GM18511 (cell line): ENCODE data around the gene TRIM4.
"Not testable (repeated sequence)": the region's sequence is repeated elsewhere in the genome, so short reads cannot be mapped to it uniquely, and the experiment has no call there.

Source experiments
- ATAC-seq: cut with Tn5 transposase; IDR thresholded peaks from one replicate; pipeline ENCODE4 v1.9.1; 2021; ENCODE audit warnings: mild to moderate bottlenecking, moderate library complexity; ENCODE audit not compliant: unreplicated experiment

The TRIM4 gene

DNA sequence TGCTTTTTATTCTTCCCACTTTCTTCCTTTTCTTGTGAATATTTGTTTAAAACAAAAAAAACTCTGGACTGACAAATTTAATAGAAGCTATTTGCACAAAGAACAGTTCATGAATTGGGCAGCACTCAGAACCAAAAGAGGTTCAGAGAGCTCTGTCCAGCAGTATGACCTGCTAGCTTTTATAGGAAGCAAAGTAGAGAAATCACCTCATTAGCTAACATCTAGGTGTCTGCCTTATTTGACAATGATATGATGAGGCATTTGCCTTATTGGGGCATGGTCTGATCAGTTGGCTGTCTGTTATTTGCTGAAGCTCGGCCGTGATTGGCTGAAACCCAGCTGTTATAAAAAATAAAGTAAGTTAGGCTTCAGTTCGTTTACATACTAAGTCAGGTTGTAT, 819 bp upstream of the TRIM4 start:
- no peak for ATAC-seq

DNA sequence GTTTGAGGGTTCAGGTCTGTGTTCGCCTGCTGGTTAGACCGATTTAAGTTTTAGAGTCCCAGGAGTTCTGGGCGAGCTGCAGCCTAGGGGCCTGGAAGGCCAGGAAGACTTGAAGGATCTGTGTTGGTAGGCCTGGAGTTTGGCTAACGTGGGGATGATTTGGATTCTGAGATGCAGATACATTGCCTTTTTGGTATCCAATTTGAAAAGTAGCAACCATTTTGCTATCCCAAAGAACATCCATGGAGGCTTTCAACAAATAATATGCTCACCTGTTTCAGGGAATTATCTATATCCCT, 433 bp upstream of the TRIM4 start:
- ATAC-seq: no peak

DNA sequence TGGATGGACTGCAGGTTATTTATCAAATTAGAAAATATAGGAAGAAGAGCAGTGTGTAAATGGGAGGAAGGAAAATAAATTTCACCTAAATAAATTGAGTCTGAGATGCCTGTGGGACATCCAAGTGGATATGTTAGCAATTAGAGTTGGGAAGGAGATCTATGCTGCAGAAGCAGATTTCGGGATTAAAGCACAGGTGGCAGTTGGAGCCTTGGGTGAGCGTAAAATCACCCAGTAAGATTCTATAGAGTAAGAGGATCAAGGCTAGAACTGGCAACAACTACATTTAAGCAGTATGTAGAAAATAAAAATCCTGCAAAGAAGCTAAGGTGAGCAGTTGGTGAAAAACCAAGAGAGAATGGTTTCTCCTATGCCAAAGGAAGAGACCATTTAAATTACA, 8.4 kb downstream of the TRIM4 start:
- ATAC-seq: no peak

DNA sequence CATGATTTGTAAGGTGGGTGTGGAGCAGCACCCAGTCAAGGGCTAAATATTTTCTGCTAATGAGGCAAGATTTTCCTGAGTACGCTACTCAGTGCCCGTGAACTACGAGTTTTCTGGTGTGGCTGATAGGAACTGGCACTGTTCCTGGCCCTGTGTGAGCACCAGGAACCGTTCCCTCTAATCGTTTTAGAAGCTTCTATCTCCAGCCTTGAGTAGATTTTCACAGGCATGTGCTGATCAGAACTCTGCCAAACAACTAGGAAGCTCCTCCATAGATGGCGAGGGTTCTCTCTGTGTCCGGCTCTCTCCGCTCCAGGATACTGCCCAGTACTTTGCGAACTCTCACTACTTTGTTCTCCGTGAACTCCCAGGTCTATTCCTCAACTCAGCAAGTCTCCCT, 17.7 kb downstream of the TRIM4 start:
- ATAC-seq: no peak

DNA sequence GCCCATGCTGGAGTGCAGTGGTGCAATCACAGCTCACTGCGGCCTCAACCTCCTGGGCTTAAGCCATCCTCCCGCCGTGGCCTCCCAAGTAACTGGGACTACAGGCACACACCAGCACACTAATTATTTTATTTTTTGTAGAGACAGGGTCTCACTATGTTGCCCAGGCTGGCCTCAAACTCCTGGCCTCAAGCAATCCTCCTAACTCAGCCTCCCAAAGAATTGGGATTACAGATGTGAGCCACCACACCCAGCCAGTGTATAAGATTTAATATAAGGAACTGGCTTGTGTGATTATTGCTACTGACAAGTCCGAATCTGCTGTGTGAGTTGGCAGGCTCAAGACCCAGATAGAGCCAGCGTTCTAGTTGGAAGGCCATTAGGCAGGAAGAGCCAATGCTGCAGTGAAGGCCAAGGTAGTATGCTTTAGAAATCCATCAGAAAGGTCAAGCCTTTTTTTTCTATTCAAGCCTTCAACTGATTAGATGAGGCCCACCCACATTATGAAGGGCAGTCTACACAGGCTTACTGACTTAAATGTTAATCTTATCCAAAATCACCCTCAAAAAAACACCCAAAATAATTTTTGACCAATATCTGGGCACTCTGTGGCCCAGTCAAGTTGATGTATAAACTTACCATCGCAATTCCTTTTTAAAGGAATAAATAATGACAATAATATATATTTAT, 19.4 kb downstream of the TRIM4 start:
- ATAC-seq: no peak

DNA sequence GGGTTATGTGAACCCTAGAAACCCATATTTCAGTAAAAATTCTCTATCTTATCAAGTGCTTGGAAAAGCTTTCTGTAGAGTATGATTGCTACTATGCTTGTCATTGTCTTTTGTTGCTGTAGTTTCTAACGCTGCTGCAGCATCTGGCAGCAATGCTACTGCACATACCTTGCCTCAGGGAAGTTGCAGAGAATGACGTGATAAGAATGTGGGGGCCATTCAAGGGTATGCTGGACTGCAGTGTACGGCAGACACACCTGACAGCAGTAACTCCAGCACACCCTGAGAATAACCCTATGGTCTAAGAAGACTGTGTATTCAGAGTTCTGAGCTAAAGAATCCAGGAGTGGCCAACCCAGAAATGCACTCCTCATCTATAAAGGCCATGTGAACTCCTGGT, 20.5 kb downstream of the TRIM4 start:
- ATAC-seq: no peak

DNA sequence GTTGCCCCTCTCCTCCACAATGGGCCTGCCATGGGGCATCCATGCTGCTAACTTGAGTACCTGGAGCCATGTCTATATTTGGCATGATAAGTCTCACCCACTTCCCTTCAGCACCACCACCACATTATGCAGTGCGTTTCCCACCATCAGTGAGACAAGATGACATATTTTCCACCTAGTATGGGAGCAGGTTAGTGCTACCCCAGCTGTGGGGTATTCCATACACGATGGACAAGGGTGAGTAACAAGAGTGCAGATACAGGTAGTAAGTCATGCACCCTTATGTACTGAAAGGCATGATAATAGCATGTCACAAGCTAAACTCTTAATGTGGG, 21.3 kb downstream of the TRIM4 start:
- ATAC-seq: no peak

DNA sequence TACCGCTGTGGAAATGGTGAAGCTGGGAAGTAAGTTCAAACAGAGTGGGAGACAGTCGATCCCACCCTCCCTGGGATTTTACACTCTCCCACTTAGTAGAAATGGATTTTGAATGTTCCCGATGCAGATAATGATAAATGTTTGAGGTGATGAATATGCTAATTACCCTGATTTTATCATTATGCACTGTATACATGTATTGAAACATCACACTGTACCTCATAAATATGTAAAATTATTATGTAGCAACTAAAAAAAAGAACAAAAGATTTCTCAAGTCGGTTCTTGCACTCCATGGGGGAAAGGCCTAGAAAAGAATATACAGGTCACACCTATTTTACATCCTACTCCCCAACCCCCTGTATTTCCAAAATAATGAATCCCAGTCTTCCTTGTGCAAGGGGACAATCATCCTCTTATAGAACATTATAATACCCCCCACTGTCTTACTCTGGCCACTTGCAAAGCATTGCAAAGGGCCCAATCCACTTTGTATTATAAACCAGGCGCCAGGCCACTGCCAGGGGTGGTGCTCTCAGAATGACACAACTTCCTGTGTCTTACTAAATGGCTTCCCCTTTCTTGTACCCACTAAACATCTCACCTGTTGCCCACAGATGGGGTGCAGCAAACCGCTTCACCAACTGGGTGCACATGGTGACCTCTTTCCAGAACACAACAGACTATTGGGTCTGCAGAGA, 21.9 kb downstream of the TRIM4 start:
- no peak for ATAC-seq

DNA sequence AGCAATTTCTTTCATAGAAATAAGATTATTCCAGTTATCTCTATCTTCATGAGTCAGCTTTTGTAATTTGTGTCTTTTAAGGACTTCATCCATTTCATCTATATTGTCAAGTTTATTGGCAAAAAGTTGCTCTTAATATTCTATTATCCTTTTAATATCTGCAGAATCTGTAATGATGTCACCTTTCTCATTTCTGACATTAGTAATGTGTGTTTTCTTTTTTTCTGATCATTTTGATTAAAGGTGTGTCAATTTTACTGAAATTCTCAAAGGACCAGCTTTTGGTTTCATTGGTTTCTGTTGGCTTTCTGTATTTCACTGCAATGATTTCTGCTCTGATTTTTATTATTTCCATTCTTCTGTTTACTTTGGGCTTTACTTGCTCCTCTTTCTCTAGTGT, 24.6 kb downstream of the TRIM4 start:
- ATAC-seq: no peak

DNA sequence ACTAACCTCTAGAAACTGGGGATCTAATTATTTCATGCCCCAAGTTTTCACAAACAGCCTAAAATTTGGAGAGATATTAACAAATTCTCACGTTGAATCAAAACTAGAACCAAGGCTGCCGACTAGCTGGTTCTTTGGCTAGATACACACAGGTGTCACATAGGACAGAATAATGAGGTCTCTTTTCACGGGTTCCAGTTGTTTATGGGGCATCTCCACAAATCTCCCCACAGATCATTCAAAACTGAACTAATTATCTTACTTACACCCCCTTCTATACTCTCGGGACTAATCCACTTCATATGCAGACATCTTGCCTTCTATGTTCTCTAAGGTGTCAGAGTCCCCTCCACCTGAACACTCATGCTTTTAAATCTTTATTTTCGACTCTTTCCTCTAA, 26.1 kb downstream of the TRIM4 start:
- ATAC-seq: no peak

DNA sequence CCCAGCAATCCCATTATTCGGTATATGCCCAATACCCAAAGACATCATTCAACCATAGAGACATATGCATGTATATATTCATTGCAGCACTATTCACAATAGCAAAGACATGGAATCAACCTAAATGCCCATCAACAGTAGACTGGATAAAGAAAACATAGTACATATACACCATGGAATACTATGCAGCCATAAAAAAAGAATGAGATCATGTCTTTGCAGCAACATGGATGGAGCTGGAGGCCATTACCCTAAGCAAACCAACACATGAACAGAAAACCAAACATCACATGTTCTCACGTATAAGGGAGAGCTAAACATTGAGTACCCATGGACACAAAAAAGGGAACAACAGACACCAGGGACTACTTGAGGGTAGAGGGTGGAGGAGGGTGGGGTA, 29.0 kb downstream of the TRIM4 start:
- ATAC-seq: not testable (repeated sequence)

DNA sequence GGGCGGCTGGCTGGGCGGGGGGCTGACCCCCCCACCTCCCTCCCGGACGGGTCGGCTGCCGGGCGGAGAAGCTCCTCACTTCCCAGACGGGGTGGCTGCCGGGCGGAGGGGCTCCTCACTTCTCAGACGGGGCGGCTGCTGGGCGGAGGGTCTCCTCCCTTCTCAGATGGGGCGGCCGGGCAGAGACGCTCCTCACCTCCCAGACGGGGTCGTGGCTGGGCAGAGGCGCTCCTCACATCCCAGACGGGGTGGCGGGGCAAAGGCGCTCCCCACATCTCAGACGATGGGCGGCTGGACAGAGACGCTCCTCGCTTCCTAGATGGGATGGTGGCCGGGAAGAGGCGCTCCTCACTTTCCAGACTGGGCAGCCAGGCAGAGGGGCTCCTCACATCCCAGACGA, 31.0 kb downstream of the TRIM4 start:
- not testable (repeated sequence) for ATAC-seq

DNA sequence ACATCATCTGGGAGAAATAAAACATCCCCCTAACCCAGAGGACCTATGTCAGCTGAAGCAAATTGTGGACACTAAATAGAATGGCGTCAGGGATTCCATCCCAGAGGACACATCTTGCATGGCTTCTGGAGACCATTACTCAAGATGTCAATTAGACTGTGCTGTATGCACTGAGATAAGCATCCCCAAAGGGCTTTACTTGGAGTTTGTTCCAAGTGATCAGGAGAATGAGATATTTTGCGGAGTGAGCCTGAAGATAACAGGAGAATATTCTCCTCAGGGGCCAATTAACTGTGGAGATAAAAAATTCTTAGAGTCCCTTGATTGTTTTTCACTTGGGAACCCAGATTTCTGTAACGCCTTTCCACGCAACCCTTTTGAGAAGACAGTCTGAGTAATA, 38.0 kb downstream of the TRIM4 start:
- ATAC-seq: no peak

DNA sequence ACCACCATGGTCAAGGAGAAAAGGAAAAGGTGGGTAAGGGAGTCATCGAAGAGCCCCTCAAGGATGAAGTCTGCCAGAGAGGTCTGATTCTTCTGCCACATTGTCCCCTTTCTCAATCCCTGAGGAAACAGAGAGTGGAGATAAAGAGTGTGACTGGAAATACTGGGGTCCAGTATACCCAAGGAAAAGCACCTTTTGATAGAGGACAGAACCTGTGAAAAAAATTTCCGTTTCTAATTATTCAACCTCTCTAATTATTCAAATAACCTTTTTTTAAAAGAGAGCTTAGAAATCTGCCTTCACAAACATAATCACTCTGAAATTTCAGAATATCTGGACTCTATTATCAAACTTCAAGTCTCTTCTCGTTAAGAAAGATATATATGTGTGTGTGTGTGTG, 42.4 kb downstream of the TRIM4 start, which contains the start of gene OR2AE1:
OR2AE1 (minus strand) TSS at position 101 of the 400 bp plus-strand sequence; CDS start at position 101, 0 bp downstream.
- no peak for ATAC-seq

DNA sequence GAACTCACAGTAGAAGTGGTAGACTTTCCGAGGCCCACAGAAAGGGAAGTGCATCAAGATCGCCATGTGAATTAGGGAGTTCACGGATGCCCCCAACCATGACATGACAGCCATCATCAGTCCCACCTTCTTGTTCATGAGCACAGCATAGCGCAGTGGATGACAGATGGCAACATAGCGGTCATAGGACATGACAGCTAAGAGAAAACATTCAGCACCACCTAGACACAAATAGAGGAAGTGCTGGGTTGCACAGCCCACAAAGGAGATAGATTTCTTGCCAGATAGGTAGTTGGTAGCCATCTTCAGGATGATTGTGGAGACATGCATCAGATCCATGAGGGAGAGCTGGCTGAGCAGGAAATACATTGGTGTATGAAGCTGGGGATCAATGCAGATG, 42.8 kb downstream of the TRIM4 start:
- no peak for ATAC-seq

DNA sequence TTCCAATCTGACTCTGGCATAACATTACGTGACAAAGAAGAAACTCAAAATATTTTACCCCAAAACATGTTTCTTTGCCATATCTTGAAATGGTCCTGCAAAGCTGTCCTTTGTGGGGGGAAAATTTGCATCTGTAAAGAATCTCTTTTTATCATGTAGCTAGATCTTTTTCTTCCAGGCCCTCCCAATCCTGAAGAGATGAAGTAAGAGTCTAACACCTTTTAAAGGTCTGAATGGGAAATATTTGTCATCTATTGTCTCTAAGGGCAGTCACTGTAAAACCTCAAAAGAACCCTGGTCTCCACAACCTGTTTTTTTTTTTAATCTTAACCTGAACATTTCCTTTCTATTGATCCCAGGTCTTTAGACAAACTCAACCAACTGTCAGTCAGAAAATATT, 51.1 kb downstream of the TRIM4 start:
- no peak for ATAC-seq

DNA sequence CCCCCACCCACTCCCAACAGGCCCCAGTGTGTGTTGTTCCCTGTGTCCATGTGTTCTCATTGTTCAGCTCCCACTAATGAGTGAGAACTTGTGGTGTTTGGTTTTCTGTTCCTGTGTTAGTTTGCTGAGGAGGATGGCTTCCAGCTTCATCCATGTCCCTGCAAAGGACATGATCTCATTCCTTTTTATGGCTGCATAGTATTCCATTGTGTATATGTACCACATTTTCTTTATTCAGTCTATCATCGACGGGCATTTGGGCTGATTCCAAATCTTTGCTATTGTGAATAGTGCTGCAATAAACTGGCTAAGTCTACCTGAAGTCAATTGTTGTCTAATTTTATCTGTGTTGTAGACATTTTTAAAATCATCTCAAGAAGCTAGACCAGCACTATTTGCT, 51.9 kb downstream of the TRIM4 start:
- not testable (repeated sequence) for ATAC-seq

DNA sequence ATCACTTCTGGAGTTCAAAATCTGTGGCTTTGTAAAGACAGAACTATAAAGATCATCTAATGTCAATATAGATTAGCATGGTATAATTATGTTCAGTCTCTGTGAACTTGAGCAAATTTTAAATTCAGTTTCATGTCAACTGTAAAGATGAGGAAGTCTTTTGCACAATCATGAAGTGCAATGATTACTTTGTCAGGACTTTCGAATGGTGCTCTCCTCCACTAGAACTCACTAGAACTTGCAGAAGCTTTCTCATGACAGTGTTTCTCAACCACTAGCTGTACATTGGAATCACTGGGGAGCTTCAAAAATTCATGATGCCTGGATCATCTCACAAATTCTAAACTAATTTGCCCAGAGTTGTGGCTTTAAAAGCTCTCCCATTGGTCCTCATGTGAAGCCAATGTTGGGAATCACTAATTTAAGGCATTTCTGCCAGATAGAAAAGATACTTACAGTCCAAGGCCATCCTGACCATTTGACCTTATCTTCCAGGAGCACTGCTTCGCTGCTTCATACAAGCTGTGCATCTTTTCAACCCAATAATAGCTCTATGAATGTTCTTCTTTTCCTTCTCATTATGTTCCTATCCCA, 55.4 kb downstream of the TRIM4 start:
- no peak for ATAC-seq

DNA sequence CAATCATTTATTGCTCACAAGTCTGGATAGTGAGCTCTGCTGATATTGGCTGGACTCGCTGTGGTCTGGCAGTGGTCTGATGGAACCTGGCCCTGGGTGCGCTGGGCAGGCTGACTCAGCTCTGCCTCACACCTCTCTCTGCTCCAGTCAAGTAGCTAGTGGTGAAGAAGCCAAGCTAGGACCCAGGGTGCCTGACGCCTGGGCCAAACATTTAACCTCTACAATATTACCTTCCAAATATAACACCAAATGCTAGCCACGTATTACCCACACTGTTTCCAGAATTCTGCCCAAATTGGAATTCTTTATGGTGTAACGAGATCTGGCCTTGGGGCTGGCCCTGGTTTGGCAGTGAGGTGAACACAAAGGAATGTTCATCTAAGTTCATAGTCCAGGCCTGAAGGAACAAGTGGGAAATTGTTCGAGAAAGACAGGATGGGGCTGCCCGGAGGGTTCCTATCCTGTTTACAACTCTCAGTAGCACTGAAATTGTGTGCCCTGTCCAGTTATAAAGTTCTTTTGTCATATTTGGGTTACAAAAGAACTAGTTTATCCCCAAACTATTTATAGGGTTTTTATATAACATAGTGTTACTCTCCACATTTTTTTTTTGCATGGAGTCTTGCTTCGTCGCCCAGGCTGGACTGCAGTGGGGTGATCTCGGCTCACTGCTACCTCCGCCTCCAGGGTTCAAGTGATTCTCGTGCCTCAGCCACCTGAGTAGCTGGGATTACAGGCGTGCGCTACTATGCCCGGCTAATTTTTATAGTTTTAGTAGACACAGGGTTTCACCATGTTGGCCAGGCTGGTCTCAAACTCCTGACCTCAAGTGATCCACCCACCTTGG, 58.8 kb downstream of the TRIM4 start:
- no peak for ATAC-seq

DNA sequence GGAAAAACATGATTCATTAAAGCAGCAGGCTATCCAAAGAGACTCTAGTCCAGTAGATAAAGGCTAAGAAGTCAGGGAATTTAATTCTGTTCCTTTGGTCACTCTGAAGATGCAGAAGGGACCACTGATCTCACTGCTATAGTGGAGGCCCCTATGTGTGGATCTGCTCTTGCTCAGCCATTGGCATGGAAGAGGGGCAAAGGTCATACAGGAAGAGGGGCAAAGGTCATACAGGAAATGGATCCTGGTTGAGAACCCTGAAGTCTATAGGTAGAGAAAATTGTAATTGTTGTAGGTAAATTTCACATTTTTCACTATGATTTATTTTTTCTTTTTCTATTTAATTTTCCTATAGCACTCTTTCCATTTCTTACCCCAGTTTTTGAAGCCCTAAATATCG, 64.1 kb downstream of the TRIM4 start:
- ATAC-seq: no peak

DNA sequence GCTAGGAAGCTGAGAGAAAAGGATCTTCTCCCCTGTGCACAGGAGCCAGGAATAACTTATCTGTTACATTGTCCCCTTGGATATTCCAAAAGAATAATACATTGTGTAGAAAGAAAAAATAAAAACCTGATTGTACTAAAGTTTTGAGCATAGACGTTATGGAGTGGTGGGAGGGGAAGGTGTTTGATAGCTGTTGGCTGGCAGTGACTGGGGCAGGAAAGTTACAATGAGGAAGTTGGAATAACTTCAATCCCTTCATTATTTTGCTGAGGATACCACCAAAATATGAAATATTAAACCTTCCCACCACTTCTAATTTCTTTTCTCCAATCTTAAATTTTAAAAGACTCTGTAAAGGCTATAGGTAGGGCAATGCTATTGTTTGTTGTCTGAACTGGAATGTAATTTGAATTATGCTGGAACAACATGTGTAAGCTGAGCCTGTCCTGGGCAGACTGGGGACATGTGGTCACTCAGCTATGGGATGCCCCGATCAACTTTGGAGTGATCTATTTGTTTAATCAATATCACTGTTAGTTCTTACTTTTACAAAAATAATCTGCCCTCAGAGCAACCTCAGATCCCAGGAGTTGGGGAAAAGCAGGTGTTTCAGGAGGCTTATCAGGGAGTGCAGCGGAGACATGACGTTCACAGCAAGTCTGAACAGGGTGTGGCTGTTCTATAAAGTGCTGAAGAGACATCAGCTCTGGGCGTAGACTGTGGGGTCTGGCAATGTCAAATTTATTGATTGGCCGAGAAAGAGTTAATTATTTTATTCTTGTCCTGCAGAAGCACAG, 70.7 kb downstream of the TRIM4 start:
- ATAC-seq: no peak
